ENCODE measurements around the gene SEC24B. TPM values are rescaled to one million over a fixed set of nuclear protein-coding genes. Genes with fewer than 3 reads are reported as not detected.
A peak's percentile ranks its signal among the peaks of the same experiment; 100 is the strongest.

The SEC24B gene
- total RNA-seq, 1 donor from 2014 or later, result 26.4 TPM

- Histone ChIP-seq H3K27me3 (ENCODE audit: low read depth) (no peaks in the 10 kb centered on the region), H3K27ac (replicated peaks) (no peak overlapping the region), H3K9me3 (replicated peaks) (no peaks in the 10 kb centered on the region), H3K4me1 (peaks cover 5% of the 10 kb centered on the region), H3K36me3 (no peaks in the 10 kb centered on the region), H3K4me3 (no peak overlapping the region)
- intact Hi-C loops (cut with micrococcal nuclease), result loop anchor here (5.0 kb wide), 1 partner anchor 558 kb away; no protein-coding TSS in a partner anchor
- no peak for DNase-seq
- no peak for TF ChIP-seq CTCF (IDR thresholded peaks at IDR 0.05; ENCODE audit: borderline replicate concordance)
Measured at GRCh38 chr4:109419679-109420078, 13.9 kb upstream of the SEC24B start.

DNA sequence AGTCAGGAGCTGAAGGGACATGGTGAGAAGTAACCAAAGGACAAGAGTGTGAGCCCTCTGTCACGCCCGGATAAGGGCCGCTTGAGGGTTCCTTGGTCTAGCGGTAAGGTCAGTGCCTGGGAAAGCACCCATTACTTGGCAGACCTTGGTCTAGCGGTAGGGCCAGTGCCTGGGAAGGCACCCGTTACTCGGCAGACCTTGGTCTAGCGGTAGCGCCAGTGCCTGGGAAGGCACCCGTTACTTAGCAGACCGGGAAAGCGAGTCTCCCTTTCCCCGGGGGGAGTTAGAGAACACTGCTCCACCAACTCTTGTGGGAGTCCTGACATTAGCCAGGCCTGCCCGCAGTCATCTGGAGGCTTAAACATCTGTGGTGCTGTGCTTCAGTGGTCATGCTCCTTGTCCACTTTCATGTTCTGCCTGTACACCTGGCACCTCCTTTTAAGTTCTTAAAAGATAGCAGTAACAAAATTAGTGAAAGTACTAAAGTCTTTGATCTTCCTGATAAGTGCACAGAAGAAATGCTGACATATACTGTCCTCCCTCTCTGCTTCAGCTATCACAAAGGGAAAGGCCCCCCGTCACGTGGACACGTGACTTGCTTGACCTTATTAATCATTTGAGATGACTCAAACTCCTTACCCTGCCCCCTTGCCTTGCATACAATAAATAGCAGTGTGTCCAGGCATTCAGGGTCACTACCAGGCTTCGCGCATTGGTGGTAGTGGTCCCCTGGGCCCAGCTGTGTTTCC is 9.3 kb upstream of the SEC24B start:
- no peak for TF ChIP-seq CTCF (IDR thresholded peaks at IDR 0.05; ENCODE audit: borderline replicate concordance)
- Histone ChIP-seq H3K9me3 (replicated peaks) (no peaks in the 10 kb centered on the region), H3K27me3 (ENCODE audit: low read depth) (no peaks in the 10 kb centered on the region)

DNA sequence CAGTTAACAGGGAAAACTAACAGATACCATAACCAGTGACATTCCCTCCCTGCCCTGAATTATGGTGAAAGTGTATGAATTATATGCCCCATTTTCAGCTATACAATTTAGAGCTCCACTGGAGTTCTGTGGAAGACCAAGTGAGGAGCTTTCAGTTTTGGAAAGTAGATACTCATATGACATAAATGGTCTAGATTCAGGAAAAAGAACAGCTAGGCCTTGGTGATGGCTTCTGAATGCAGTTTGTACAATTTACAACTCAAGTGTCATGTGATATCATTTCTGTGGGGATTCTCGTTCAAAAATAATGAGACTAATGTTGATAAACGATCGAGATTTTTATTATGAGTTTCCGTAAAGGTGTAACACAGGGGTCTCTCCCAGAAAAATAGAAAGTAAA is 8.2 kb upstream of the SEC24B start:
- no peak for DNase-seq
- peaks cover 5% of the 10 kb centered on the region for H3K4me1 ChIP-seq
- H3K9me3 ChIP-seq (replicated peaks), result no peaks in the 10 kb centered on the region
- intact Hi-C loops (cut with micrococcal nuclease), result loop anchor here (5.0 kb wide), 1 partner anchor 402 kb away; the partner anchor contains the start of gene RRH
- no peak overlapping the region for H3K4me3 ChIP-seq
- TF ChIP-seq CTCF (IDR thresholded peaks at IDR 0.05; ENCODE audit: borderline replicate concordance), result no peak
- no peaks in the 10 kb centered on the region for H3K27me3 ChIP-seq (ENCODE audit: low read depth)
- H3K27ac ChIP-seq (replicated peaks), result no peak overlapping the region
- H3K36me3 ChIP-seq, result no peaks in the 10 kb centered on the region

More for the DNA sequence above, 9.3 kb upstream of the SEC24B start:
- intact Hi-C loops (cut with micrococcal nuclease), result loop anchor here (5.0 kb wide), 1 partner anchor 553 kb away; no protein-coding TSS in a partner anchor
- peaks cover 5% of the 10 kb centered on the region for H3K4me1 ChIP-seq
- no peak for DNase-seq
- H3K4me3 ChIP-seq, result no peak overlapping the region
- no peak overlapping the region for H3K27ac ChIP-seq (replicated peaks)
- H3K36me3 ChIP-seq, result no peaks in the 10 kb centered on the region

DNA sequence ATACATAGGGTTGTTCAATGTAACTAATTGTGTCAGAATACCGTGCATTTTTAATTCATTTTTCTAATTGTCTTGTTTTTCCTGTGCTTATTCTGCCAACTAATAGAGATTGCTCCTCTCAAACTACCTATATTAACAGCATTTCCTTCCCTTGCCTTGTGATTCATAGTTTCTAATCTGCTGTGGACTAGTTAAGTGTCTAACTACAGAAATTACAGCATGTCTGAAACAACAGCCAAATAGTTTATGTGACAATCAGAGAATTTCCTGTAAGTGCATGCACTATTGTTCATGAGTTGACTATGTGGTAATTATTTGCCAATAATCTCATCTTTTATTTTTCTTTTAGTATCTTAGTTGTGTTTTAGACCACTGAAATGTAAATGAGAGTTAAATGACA is 4.1 kb upstream of the SEC24B start:
- no peaks in the 10 kb centered on the region for H3K9me3 ChIP-seq (replicated peaks)
- intact Hi-C loops (cut with micrococcal nuclease), result loop anchor here (5.0 kb wide), 1 partner anchor 398 kb away; the partner anchor contains the start of gene RRH
- peaks cover 22% of the 10 kb centered on the region for H3K4me1 ChIP-seq
- no peak overlapping the region for H3K4me3 ChIP-seq
- no peak overlapping the region for H3K27ac ChIP-seq (replicated peaks)
- no peak for DNase-seq
- no peak for TF ChIP-seq CTCF (IDR thresholded peaks at IDR 0.05; ENCODE audit: borderline replicate concordance)
- no peaks in the 10 kb centered on the region for H3K36me3 ChIP-seq
- no peaks in the 10 kb centered on the region for H3K27me3 ChIP-seq (ENCODE audit: low read depth)

DNA sequence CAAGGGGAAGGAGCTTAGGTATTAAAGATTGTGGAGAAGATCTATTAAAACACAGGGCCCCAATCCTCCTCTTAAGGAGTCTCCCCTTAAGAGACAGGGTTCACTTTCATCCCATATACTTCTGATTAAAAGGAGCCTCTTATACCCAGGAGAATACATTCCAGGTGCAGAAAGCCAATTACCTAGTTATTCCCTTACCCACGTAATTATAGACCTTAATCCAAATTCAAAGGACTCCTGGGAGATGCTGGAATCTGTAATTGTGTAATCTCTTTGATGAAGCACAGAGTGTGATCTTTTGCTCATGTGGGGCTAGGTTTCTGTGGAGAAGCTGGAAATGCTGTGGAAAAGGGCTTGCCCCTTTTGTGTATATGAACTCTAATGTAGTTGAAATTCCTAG is 1.4 kb upstream of the SEC24B start:
- H3K27ac ChIP-seq (replicated peaks), result peak overlapping the region; percentile 96
- no peak for TF ChIP-seq CTCF (IDR thresholded peaks at IDR 0.05; ENCODE audit: borderline replicate concordance)

More for the DNA sequence above, 1.4 kb upstream of the SEC24B start:
- intact Hi-C loops (cut with micrococcal nuclease), result no loop called here
- peaks cover 49% of the 10 kb centered on the region for H3K4me1 ChIP-seq
- DNase-seq, result no peak
- no peak overlapping the region for H3K4me3 ChIP-seq
- no peaks in the 10 kb centered on the region for H3K9me3 ChIP-seq (replicated peaks)
- H3K27me3 ChIP-seq (ENCODE audit: low read depth), result no peaks in the 10 kb centered on the region
- H3K36me3 ChIP-seq, result no peaks in the 10 kb centered on the region
